GM19240 (cell line): ENCODE results near the gene MIB1.
"Not testable (repeated sequence)": the region's sequence is repeated elsewhere in the genome, so short reads cannot be mapped to it uniquely, and the experiment has no call there.

Experiments used
- DNase-seq: peaks from one replicate; pipeline ENCODE4 v3.0.0; 2011; ENCODE audit warnings: low spot score; ENCODE audit not compliant: insufficient read length

MIB1 gene

GRCh38 chr18:21740538-21741311, at the start of gene MIB1:
Gene MIB1 (plus strand): TSS chr18:21740792. CDS start chr18:21741584, 792 bp downstream.
- DNase-seq: peak; percentile 84

- no peak for DNase-seq
Measured at GRCh38 chr18:21693322-21693721, 47.3 kb upstream of the MIB1 start.

GRCh38 chr18:21700528-21701075, 40.0 kb upstream of the MIB1 start:
- DNase-seq: no peak

GRCh38 chr18:21701621-21702020, 39.0 kb upstream of the MIB1 start:
- DNase-seq: no peak

GRCh38 chr18:21702602-21703001, 38.0 kb upstream of the MIB1 start:
- DNase-seq: no peak

- DNase-seq: no peak
Measured at GRCh38 chr18:21703241-21703820, 37.3 kb upstream of the MIB1 start.

- DNase-seq: peak; percentile 86
Measured at GRCh38 chr18:21704603-21705364, 35.8 kb upstream of the MIB1 start, which contains the start of gene ABHD3. Gene ABHD3 (minus strand): TSS chr18:21704774. CDS start chr18:21704665, 109 bp downstream.

- DNase-seq: no peak
Measured at GRCh38 chr18:21706386-21706865, 34.2 kb upstream of the MIB1 start.

GRCh38 chr18:21707130-21707529, 33.5 kb upstream of the MIB1 start:
- DNase-seq: not testable (repeated sequence)

- DNase-seq: no peak
Measured at GRCh38 chr18:21714474-21714873, 26.1 kb upstream of the MIB1 start.

- DNase-seq: no peak
Measured at GRCh38 chr18:21722687-21723086, 17.9 kb upstream of the MIB1 start.

GRCh38 chr18:21725201-21725600, 15.4 kb upstream of the MIB1 start:
- no peak for DNase-seq

- DNase-seq: no peak
Measured at GRCh38 chr18:21727702-21728101, 12.9 kb upstream of the MIB1 start.

GRCh38 chr18:21733011-21733410, 7.6 kb upstream of the MIB1 start:
- no peak for DNase-seq

- DNase-seq: no peak
Measured at GRCh38 chr18:21735452-21736015, 5.1 kb upstream of the MIB1 start.

GRCh38 chr18:21736926-21737325, 3.7 kb upstream of the MIB1 start:
- not testable (repeated sequence) for DNase-seq

- DNase-seq: no peak
Measured at GRCh38 chr18:21739604-21740537, 721 bp upstream of the MIB1 start.

GRCh38 chr18:21741312-21741561, 645 bp downstream of the MIB1 start:
- DNase-seq: no peak

- no peak for DNase-seq
Measured at GRCh38 chr18:21741562-21742314, 1.1 kb downstream of the MIB1 start.

- no peak for DNase-seq
Measured at GRCh38 chr18:21742315-21742687, 1.7 kb downstream of the MIB1 start.
